BE2C (cell line): ENCODE results near the gene PRF1.

ENCODE experiments used
- DNase-seq: peaks from one replicate; pipeline ENCODE4 v3.0.0-alpha.2; 2020
- H3K27me3 ChIP-seq: fragments of 250-450 bp; sonication (Bioruptor Pico); 2 replicates; pipeline ENCODE4 v1.5.1; 2020; ENCODE audit warnings: mild to moderate bottlenecking
- H3K36me3 ChIP-seq: fragments of 250-450 bp; sonication (Bioruptor Pico); 2 replicates; pipeline ENCODE4 v1.5.1; 2020; ENCODE audit warnings: mild to moderate bottlenecking
- H3K4me1 ChIP-seq: fragments of 250-450 bp; sonication (Bioruptor Pico); 2 replicates; pipeline ENCODE4 v1.5.1; 2020
- H3K4me3 ChIP-seq: 2 replicates; pipeline ENCODE4 v1.5.1; 2011; ENCODE audit warnings: low read depth, low read length
- H3K9me3 ChIP-seq: fragments of 250-450 bp; sonication (Bioruptor Pico); 2 replicates; pipeline ENCODE4 v1.5.1; 2020
- CTCF ChIP-seq: IDR thresholded peaks from 2 replicates; pipeline ENCODE4 v1.5.1; 2012; ENCODE audit warnings: mild to moderate bottlenecking, low read depth, low read length

PRF1 gene

GRCh38 chr10:70607936-70608335 lies 5.4 kb upstream of the PRF1 start:
- TF ChIP-seq CTCF: no peak
- Histone ChIP-seq H3K9me3 (no peaks in the 10 kb centered on the region), H3K4me3 (no peak overlapping the region), H3K27me3 (no peaks in the 10 kb centered on the region), H3K36me3 (no peaks in the 10 kb centered on the region), H3K4me1 (no peaks in the 10 kb centered on the region)
- DNase-seq: no peak

- no peaks in the 10 kb centered on the region for H3K27me3 ChIP-seq
- DNase-seq: no peak
- no peak overlapping the region for H3K4me3 ChIP-seq
- H3K4me1 ChIP-seq: no peaks in the 10 kb centered on the region
- no peaks in the 10 kb centered on the region for H3K9me3 ChIP-seq
- TF ChIP-seq CTCF: no peak
- H3K36me3 ChIP-seq: no peaks in the 10 kb centered on the region
These were observed 2.6 kb upstream of the PRF1 start for GRCh38 chr10:70605161-70605560.

DNA sequence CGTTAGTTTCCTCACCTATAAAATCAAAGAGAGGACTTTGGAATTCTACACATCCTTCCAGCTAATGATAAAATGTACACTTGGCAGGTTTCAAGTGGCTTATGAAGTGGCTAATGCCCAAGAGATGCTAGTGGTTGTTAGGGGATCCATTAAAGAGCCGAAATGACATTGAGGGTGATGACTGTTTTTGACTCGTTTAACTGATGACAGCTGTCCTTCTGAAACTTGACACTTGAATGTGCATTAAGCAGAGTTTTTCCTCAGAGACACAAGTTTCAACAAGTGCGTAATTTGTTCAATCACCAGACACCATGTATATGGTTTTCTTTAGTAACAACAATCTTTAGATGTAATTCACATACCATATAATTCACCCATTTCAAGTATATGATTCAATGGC lies 1.6 kb upstream of the PRF1 start:
- Histone ChIP-seq H3K9me3 (no peaks in the 10 kb centered on the region), H3K27me3 (no peaks in the 10 kb centered on the region), H3K4me3 (no peak overlapping the region), H3K36me3 (no peaks in the 10 kb centered on the region), H3K4me1 (no peaks in the 10 kb centered on the region)
- no peak for TF ChIP-seq CTCF
- DNase-seq: no peak

DNA sequence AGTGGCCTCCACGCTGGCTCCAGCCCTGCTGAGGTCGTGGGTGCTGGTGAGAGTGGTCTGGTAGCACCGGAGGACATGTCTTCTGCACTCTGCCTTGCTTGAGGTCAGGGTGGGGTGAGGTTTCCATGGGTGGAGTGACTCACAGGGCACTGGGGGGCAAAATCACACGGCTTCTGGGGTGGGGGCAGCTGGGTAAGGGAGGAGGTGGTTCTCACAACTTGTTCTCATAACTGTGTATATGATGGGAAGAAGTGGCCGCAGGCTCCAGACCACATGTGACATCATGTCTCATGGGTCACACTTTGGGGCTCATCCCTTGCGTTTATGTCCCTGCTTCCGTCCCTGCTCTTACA lies 884 bp upstream of the PRF1 start:
- Histone ChIP-seq H3K36me3 (no peaks in the 10 kb centered on the region), H3K9me3 (no peaks in the 10 kb centered on the region), H3K27me3 (no peaks in the 10 kb centered on the region), H3K4me1 (no peaks in the 10 kb centered on the region), H3K4me3 (no peak overlapping the region)
- no peak for DNase-seq
- no peak for TF ChIP-seq CTCF

GRCh38 chr10:70601746-70602145 lies 795 bp downstream of the PRF1 start:
- Histone ChIP-seq H3K27me3 (no peaks in the 10 kb centered on the region), H3K36me3 (no peaks in the 10 kb centered on the region), H3K9me3 (no peaks in the 10 kb centered on the region), H3K4me1 (peaks cover 3% of the 10 kb centered on the region), H3K4me3 (no peak overlapping the region)
- no peak for TF ChIP-seq CTCF
- DNase-seq: no peak

- no peak for DNase-seq
- H3K4me1 ChIP-seq: peaks cover 3% of the 10 kb centered on the region
- H3K9me3 ChIP-seq: no peaks in the 10 kb centered on the region
- no peaks in the 10 kb centered on the region for H3K36me3 ChIP-seq
- no peak overlapping the region for H3K4me3 ChIP-seq
- no peaks in the 10 kb centered on the region for H3K27me3 ChIP-seq
- TF ChIP-seq CTCF: no peak
These were observed 1.8 kb downstream of the PRF1 start for GRCh38 chr10:70600512-70601395.
